ENCODE data around the gene ATG16L2. TPM values are rescaled to one million over a fixed set of nuclear protein-coding genes. Genes with fewer than 3 reads are reported as not detected.

The ATG16L2 gene
- total RNA-seq, 2 experiments from 2014 or later: 103 to 168 TPM

DNA sequence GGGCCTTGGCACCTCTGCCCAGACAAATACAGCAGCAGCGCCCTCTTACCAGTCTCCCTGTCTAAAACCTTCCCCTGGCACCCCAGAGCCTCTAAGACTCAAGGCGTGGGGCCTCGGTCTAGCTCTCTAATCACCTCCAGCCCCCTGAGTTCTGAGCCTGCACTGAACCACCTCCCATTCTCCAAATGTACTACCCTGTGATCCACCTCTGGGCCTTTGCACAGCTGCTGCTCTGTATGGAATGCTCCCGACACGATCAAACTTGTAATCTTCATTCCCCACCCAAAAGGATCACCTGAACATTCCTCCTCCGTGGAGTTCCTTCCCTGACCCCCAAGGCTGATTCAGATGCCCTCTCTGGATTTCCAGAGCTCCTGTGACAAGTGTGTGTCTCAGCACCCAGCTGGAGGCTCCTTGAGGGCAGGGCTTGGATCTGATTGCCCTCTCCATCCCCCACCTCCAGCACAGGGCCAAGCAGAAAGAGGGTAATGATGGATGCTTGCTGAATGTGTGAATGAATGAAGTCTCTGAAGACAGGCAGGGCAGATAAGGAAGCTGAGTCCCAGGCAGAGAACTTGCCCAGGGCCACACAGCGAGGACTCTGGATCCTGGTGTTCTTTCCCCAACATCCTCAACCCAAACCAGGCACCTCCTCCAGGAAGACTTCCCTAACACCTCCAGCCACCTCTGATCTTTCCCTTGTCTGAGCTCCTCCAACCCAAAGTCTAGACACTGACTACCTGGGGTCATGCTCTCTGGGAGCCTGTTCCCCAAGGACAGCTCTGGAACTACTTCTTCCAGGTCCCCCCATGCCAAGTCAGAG, 38.7 kb upstream of the ATG16L2 start:
- H3K4me1 Mint-ChIP-seq: peaks cover 9% of the 10 kb centered on the region

DNA sequence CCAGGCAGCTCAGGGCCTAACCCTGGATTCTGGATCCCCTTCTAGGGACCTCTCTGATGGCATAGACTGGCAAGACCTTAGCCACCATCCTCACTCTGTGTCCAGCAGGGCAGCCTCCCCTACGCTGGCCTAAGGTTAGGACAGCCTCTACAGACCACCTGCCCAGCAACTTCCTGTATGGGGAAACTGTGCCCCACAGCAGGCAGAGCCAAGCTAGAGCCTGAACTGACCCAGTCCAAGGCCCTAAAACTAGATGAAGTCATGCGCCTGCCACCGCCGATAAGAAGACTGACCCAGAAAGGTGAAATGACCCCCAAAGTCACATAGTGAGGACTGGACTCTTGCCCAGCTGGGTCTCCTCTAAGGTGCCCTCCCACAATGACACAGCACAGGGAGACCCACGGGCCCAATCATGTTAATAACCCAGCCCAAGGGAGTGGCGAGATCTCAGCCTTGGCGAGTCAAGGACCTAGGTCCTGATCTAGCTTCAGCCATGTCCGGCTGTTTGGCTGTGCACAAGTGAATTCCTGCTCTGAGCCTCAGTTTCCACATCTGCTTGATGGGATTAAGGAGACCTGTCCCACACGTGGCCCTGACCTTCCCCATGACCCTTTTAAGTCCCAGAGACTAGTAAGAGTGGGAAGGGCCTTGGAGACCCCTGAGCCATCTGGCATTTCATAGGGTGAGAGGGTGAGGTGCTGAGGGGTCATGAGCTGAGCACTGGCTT, 37.9 kb upstream of the ATG16L2 start:
- no peak for DNase-seq
- Mint-ChIP-seq H3K9me3 (ENCODE audit: low read depth) (no peaks in the 10 kb centered on the region), H3K4me3 (no peak overlapping the region), H3K27ac (no peak overlapping the region), H3K36me3 (no peaks in the 10 kb centered on the region), H3K27me3 (peaks cover 8% of the 10 kb centered on the region), H3K4me1 (peaks cover 9% of the 10 kb centered on the region)
- CTCF ChIA-PET: interaction anchor here (1.3 to 8.8 kb wide), 4 partner anchors 11 to 51 kb away, joined by 3 to 54 read pairs (median 5); partner anchors contain the start of gene STARD10
- ATAC-seq: no peak

More for the DNA sequence above, 38.7 kb upstream of the ATG16L2 start:
- Mint-ChIP-seq H3K9me3 (ENCODE audit: low read depth) (no peaks in the 10 kb centered on the region), H3K27me3 (peaks cover 4% of the 10 kb centered on the region), H3K27ac (no peak overlapping the region), H3K36me3 (no peaks in the 10 kb centered on the region), H3K4me3 (no peak overlapping the region)
- CTCF ChIA-PET: interaction anchor here (2.3 to 8.8 kb wide), 2 partner anchors 17 to 50 kb away, joined by 6 to 54 read pairs; partner anchors contain the start of gene STARD10
- no peak for ATAC-seq
- DNase-seq: no peak

DNA sequence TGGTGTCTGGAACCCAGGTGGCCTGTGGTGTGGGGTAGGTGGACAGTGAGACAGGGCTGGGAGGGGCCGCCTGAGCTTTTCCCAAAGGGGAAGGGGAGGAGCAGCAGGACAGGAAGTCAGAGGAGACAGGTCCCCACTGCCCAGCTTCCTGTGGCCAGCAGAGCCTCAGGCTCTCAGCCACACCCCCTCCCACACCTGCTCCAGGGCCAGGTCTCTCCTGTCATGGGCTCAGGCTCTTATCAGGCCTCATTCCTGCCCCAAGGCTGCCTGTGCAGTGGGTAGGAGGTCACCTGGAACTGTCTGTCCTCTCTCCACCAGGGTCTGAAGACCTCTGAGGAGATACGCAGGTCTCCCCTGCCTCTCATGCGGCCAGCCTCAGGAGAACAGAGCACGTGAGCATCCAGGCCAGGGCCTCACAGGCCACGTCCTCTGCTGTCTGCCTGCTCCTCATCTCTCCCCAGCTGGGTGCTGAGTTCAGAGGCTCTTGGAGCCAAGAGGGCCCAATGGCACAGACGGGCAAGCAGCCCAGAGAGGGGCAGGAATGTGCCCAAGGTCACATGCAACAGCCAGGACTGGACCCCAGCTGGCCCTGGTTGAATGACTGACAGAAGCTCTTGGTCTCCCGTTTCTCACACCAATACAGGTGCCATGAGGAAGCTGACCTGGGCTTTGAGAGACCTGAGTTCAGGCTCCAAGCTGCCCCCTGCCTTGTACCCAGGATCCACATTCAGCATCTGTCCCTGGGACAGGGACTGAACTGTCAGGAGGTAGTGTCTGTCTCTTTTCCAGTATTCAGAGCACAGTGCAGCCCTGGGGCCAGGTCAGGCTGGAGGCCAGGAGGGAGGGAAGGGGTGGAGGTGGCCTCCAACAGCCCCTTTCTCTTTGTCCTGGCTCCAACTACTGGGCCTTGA, 37.1 kb upstream of the ATG16L2 start:
- Mint-ChIP-seq H3K27me3 (peaks cover 8% of the 10 kb centered on the region), H3K9me3 (ENCODE audit: low read depth) (no peaks in the 10 kb centered on the region), H3K4me3 (no peak overlapping the region), H3K36me3 (no peaks in the 10 kb centered on the region), H3K4me1 (peaks cover 13% of the 10 kb centered on the region), H3K27ac (no peak overlapping the region)
- no peak for DNase-seq
- ATAC-seq: no peak
- CTCF ChIA-PET: interaction anchor here (1.3 to 8.8 kb wide), 4 partner anchors 12 to 52 kb away, joined by 3 to 54 read pairs (median 5); partner anchors contain the start of gene STARD10

DNA sequence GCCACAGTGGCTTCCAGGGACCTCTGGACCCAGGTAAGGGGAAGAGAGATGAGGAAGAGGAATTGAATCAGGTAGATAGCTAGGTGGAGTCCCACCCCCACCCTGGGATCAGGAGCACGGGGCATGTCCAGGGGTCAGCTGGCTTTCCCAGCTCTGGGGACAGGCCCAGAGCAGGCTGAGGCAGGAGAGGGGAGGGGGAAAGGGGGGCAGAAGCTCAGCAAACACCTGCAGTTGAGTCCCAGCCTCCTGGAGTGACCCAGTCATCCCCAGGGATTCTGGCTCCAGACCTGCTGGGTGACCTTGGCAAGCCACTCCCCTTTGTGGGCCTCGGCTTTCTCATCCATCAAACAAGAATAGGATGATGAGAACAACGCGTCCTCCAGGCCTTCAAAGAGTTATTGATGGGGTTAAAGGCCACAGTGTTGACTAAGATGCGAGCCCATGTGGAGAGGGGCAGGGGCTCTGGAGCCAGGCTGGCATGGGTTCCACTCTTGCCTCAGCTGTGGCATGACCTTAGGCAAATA, 36.4 kb upstream of the ATG16L2 start:
- H3K36me3 Mint-ChIP-seq: no peaks in the 10 kb centered on the region
- no peak for DNase-seq
- H3K4me3 Mint-ChIP-seq: no peak overlapping the region
- CTCF ChIA-PET: interaction anchor here (0.9 to 8.8 kb wide), 4 partner anchors 8 to 52 kb away, joined by 3 to 54 read pairs (median 5); partner anchors contain the start of gene STARD10
- H3K4me1 Mint-ChIP-seq: peaks cover 17% of the 10 kb centered on the region
- no peaks in the 10 kb centered on the region for H3K9me3 Mint-ChIP-seq (ENCODE audit: low read depth)
- no peak for ATAC-seq
- peaks cover 8% of the 10 kb centered on the region for H3K27me3 Mint-ChIP-seq
- no peak overlapping the region for H3K27ac Mint-ChIP-seq

DNA sequence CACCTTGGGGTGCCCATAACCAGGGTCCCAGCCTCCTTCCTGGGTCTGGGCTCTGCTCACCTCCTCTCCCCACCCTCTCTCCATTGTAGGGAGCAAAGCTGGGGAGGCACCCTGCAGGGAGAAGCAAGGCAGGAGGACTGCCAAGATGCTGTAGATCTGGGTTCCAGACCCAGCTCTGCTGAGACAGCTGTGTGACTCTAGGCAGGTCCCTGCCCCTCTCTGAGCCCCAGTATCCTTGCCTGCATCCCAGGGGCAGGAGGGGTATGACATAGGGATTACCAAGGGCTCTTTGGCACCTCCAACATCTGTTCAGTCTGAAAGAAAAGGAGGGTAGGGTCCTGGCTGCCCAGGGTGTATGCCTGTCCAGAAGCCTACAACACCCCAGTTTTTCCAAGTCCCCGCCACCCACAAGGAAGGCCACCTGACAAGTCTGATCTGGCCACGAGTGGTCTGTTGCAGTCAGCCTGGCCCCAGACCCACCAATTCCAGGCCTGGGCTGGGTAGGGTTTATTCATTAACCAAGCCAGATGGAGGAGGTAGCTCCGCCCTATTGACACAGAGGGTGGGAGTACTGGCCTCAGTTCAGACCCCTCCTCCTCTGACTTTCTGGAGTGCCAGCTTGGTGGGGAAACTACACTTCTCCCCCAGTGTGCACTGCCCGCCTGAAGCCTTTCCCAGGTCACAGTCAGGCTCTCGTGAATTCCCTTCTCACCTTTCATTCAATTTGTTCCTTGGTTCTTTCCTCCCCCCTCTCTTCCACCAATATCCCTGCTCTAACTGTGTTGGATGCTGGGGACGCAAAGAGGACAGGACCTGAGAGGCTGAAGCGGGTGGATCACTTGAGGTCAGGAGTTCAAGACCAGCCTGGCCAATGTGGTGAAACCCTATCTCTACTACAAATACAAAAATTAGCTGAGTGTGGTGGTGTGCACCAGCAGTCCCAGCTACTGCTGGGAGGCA, 35.4 kb upstream of the ATG16L2 start:
- no peaks in the 10 kb centered on the region for H3K9me3 Mint-ChIP-seq (ENCODE audit: low read depth)
- no peaks in the 10 kb centered on the region for H3K36me3 Mint-ChIP-seq
- ATAC-seq: no peak
- H3K4me3 Mint-ChIP-seq: no peak overlapping the region
- H3K27ac Mint-ChIP-seq: no peak overlapping the region
- H3K4me1 Mint-ChIP-seq: peaks cover 17% of the 10 kb centered on the region
- DNase-seq: no peak
- CTCF ChIA-PET: interaction anchor here (0.9 to 8.8 kb wide), 2 partner anchors 9 to 14 kb away, joined by 3 to 54 read pairs; partner anchors contain the start of gene STARD10
- H3K27me3 Mint-ChIP-seq: peaks cover 8% of the 10 kb centered on the region

DNA sequence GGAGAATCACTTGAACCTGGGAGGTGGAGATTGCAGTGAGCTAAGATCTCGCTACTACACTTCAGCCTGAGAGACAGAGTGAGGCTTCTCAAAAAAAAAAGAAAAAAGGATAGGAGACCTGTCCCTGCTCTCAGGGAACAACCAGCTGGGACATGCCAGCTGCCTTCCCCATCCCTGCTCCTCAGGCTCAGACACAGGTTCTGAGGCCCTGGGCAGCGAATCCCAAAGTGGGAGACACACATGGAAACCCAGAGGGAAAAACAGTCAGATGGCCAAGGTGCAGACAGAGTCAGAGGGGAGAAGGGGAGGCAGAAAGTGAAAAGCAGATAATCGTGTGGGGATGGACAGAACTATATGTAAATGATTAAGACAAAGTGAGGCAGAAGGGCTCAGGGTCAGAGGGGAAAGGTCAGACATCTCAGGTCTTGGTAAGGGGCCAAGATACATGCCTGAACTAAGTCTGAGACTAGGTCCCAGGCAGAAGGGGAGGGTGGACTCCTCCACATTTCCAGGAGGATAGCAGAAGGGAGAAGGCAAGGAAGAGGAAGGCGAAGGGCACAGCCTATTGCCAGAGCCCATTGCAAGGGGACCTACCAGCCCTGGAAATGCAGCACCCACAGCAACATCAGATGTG, 34.6 kb upstream of the ATG16L2 start:
- no peak overlapping the region for H3K4me3 Mint-ChIP-seq
- no peaks in the 10 kb centered on the region for H3K36me3 Mint-ChIP-seq
- H3K4me1 Mint-ChIP-seq: peaks cover 17% of the 10 kb centered on the region

DNA sequence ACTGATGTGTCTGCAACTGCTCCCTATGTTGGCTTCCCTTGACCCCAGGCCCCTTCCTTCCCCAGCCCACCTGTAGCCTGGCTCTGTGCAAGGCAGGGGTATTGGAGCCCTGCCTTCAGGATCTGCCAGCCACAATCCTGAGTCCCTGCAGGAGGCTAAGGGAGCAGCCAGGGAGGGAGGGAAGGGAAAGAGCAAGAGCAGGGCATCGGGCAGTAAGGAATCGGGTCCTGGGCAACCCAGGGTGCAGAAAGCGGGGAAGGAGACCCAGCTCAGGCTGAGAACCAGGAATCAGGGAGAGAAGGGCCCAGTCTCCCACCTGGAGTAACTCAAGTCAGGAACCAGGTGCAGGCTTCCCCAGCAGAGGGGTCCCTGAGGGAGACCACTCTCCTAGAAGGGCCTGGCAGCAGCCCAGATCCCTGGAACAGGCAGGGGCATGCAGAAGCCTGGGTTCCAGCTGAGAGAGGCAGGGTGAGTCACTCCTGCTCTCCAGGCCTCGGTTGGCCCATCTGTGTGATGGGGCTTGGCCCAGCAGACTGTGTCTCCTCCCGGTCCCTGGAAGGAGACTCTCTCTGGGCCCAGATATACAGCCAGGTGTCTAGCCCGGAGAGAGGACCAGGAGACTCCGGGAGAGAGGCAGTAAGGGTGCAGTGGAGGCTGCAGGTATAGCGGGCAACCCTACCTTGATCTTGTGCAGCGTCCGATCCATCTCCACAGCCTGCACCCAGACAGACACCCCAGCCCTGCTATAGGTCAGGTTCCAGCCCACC, 33.7 kb upstream of the ATG16L2 start:
- peak overlapping the region; percentile 46 for H3K4me3 Mint-ChIP-seq
- DNase-seq (no peak), ATAC-seq (no peak)
- H3K27ac Mint-ChIP-seq: no peak overlapping the region
- CTCF ChIA-PET: interaction anchor here (1.0 to 8.8 kb wide), 3 partner anchors 12 to 55 kb away, joined by 3 to 54 read pairs (median 15); partner anchors contain the start of gene STARD10
- peaks cover 17% of the 10 kb centered on the region for H3K4me1 Mint-ChIP-seq
- peaks cover 8% of the 10 kb centered on the region for H3K27me3 Mint-ChIP-seq
- no peaks in the 10 kb centered on the region for H3K36me3 Mint-ChIP-seq
- H3K9me3 Mint-ChIP-seq (ENCODE audit: low read depth): no peaks in the 10 kb centered on the region

More for the DNA sequence above, 34.6 kb upstream of the ATG16L2 start:
- Mint-ChIP-seq H3K9me3 (ENCODE audit: low read depth) (no peaks in the 10 kb centered on the region), H3K27me3 (peaks cover 8% of the 10 kb centered on the region), H3K27ac (no peak overlapping the region)
- no peak for DNase-seq
- ATAC-seq: no peak
- CTCF ChIA-PET: interaction anchor here (1.0 to 8.8 kb wide), 2 partner anchors 13 to 54 kb away, joined by 3 to 54 read pairs; partner anchors contain the start of gene STARD10

DNA sequence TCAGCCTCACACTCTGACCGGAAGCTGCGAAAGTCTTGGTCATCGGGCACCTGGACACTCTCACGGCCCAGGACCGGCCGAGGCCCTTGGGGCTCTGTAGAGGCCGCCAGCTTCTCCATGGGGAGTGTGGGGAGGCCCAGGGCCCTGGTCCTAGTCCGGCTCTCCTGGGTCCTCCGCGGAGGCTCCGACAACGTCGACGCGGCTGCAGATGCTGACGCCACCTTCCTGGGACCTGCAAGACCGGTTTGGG, 33.2 kb upstream of the ATG16L2 start:
- Mint-ChIP-seq H3K27me3 (peaks cover 8% of the 10 kb centered on the region), H3K4me1 (peaks cover 17% of the 10 kb centered on the region), H3K9me3 (ENCODE audit: low read depth) (no peaks in the 10 kb centered on the region), H3K4me3 (peak overlapping the region; percentile 46), H3K27ac (no peak overlapping the region), H3K36me3 (no peaks in the 10 kb centered on the region)
- CTCF ChIA-PET: interaction anchor here (2.0 to 8.8 kb wide), 3 partner anchors 12 to 56 kb away, joined by 6 to 54 read pairs (median 15); partner anchors contain the start of gene STARD10
- DNase-seq: no peak
- no peak for ATAC-seq

DNA sequence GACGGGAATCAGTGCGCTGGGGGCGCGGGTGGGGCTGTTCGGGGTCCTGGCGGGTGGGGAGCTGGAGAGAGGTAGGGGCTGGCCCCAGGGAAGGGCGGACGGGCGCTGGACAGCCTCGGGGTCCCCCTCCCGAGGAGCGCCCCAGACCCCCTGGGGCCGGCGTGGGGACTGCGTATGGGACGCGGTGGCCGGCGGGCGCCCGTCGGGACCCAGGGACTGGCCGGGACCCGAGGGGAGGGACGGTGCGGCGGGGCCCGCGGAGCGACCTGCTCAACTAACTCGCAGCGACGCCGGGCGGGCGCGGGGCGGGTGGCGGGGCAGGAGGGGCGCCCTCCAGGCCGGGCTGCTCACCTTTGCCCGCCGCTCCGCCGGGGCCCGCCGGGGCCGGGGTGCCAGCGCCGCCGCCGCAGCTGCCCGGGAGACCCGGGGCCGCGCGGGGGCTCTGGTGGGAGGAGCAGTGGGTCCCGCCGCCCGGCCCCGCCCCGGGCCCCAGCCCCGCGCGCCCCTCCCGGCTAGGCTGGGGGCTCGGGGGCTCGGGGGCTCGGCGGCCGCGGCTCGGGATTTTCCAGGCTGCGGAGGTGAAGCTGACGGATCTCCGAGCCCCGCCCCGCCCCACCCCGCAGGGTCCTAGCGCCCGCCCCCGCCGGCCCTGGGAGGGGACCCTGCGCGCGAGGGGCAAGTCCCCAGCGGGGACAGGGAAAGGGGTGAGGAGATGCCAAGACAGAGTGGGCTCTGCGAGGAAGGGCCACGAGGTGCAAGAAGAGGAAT, 32.7 kb upstream of the ATG16L2 start:
- H3K27ac Mint-ChIP-seq: no peak overlapping the region

More for the DNA sequence above, 32.7 kb upstream of the ATG16L2 start:
- Mint-ChIP-seq H3K27me3 (peaks cover 8% of the 10 kb centered on the region), H3K4me3 (peak overlapping the region; percentile 58), H3K36me3 (no peaks in the 10 kb centered on the region), H3K9me3 (ENCODE audit: low read depth) (no peaks in the 10 kb centered on the region), H3K4me1 (peaks cover 14% of the 10 kb centered on the region)
- DNase-seq: no peak
- CTCF ChIA-PET: interaction anchor here (1.5 to 8.8 kb wide), 4 partner anchors 11 to 56 kb away, joined by 4 to 54 read pairs (median 10); partner anchors contain the start of gene STARD10
- peak; percentile 80 for ATAC-seq

Data from activated CD8-positive, alpha-beta memory T cell treated with anti-CD3 and anti-CD28 coated beads, Interleukin-2, amount 10 ng/mL, durations not matched to agents 7 days and 5 days (primary cell).